GM12801 (cell line): ENCODE data around the gene SHROOM3.

Source experiments
- CTCF ChIP-seq: IDR thresholded peaks from one replicate; pipeline ENCODE4 v1.5.1; 2011; ENCODE audit warnings: control low read depth; ENCODE audit not compliant: insufficient read length; ENCODE audit errors: extremely low read depth

SHROOM3 gene

DNA sequence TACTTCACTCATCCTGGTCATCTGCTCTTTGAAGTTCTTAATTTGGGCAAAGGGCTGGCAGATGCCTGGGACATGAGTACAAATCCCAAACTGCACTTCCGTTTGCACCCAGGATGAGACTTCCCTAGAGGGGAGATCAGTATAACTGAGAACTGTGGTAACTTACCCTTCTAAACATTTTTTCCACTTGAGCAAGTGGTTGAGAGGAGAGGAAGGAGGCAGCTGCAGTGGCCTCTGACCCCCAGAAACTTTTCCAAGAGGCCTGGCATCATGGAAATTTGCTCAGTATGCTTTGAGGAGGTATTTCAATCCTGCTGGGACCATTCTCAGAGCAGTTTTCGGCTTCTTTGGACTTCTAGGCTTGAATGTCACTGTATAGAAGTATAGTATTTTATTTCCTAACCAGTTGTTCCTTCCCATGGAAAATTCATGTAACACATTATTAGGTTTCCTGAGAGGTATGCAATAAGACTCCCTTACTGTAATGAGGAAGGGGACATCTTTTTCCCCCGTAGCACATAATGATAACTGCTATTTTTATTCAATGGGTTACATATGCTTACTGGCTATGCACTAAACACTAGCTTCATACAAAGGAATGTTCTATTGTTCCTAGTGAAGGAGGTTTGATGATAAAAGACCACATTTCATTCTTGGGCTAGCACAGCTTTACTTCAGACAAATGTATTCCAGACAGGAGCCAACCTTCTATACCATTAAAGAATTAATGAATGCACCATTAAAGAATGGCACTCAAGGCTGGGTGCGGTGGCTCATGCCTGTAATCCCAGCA is 129.3 kb downstream of the SHROOM3 start:
- TF ChIP-seq CTCF, result no peak

- TF ChIP-seq CTCF, result no peak
Observed at GRCh38 chr4:76568262-76568661, 133.2 kb downstream of the SHROOM3 start.

DNA sequence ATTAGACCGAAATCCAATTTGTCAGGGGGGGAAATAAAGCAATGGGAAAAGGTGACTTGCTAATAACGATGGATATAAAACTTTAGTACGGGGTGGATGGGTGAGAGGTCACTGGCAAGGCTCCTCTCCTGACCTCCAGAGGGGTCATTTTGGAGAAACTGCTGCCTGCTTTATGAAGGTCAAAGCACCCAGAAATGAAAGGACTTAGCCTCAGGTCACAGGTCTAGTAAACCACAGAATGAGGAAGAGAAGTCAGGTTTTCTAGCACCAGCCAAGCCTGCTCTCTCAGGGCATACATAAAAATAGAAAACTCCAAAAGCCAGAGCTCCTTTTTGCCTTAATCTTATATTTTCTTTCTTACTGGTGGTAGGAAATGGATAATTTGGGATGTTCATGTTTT is 134.2 kb downstream of the SHROOM3 start:
- TF ChIP-seq CTCF, result no peak

GRCh38 chr4:76569706-76570105 is 134.7 kb downstream of the SHROOM3 start:
- no peak for TF ChIP-seq CTCF

DNA sequence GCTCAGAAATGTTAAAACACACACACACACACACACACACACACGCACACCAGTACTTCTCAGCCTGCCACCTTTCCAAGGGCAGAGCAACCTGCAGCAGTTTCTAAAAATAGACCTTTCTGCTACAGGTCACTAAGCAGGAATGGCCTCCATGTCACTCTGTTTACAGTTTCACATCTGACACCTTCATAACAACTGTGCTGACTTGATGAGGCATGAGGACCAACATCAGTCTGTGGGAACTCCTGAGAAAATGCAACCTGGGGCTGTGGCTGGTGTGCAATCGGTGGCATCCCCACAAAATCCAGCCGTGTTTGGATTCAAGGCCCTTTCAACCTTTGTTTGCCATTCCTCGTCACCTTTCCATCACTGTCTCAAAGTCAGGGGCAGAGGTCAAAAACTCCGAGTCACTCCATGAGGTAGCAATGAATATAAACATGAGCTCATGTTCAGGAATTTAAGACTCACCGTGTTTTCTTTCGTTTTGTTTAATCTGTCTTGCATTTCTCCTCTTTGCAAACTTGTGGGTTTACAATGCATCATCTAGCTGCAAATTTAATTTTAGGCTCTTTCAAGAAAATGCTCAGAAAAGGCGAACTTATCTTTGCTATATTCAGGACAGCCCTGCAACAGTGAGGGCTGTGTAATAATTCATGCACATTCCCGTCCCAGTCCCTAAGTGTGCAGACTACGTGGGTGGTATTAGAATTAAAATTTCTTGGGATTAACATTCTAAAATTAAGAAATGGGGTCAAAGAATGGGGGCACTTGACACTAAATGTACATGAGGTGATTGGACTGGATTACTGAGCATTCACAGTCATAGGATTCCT is 135.3 kb downstream of the SHROOM3 start:
- no peak for TF ChIP-seq CTCF

DNA sequence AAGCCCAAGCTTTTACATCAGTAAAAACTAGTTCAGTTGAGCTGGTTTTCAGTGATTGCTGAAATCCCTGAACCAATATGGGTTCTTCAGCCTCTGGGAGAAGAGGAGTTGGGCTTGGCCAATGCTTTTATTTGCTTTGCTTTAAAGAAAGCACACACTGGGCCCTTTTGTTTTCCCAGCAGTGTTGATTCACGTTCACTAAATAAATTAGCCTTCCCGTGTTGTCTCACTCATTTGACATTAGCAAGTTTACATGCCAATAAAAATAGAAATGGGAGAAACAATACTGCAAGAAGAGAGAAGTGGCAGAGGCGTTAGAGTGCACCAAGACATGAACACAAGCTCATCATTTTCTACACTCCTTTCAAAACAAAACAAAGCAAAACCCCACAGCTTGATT is 136.2 kb downstream of the SHROOM3 start:
- no peak for TF ChIP-seq CTCF

GRCh38 chr4:76572224-76572623 is 137.2 kb downstream of the SHROOM3 start:
- no peak for TF ChIP-seq CTCF
